Tibial nerve (tissue), 4 donors: ENCODE measurements around the gene RASGRF1. TPM values are rescaled to one million over a fixed set of nuclear protein-coding genes. Genes with fewer than 3 reads are reported as not detected.

Source experiments
- DNase-seq, 2 donors: peaks; one replicate each; pipeline ENCODE4 v3.0.0-alpha.2; 2019; ENCODE audit warnings: low spot score in 2 of 2
- H3K27ac ChIP-seq, 4 donors: fragments of 200-600 bp; sonication (generic) in 3 of 4; one replicate each; pipeline ENCODE4 v1.5.1; 2017 to 2019; ENCODE audit warnings: mild to moderate bottlenecking in 1 of 4
- H3K27me3 ChIP-seq, 2 donors: fragments of 200-600 bp; sonication (generic) in 1 of 2; one replicate each; pipeline versions ENCODE4 v1.5.1 to v1.6.0; 2017 to 2019
- H3K36me3 ChIP-seq, 3 donors: fragments of 200-600 bp; sonication (generic); one replicate each; pipeline ENCODE4 v1.5.1; 2018 to 2019
- H3K4me1 ChIP-seq, 4 donors: fragments of 200-600 bp; sonication (generic) in 3 of 4; one replicate each; pipeline ENCODE4 v1.5.1; 2017 to 2019
- H3K4me3 ChIP-seq, 4 donors: fragments of 200-600 bp; sonication (generic) in 3 of 4; one replicate each; pipeline ENCODE4 v1.5.1; 2017 to 2019; ENCODE audit warnings: mild to moderate bottlenecking in 1 of 4, moderate library complexity in 1 of 4
- H3K9me3 ChIP-seq, 4 donors: fragments of 200-600 bp; sonication (generic) in 3 of 4; one replicate each; pipeline ENCODE4 v1.5.1; 2017 to 2019
- CTCF ChIP-seq, 5 experiments: fragments of 200-600 bp in 3 of 5; fragments of 450-650 bp in 2 of 5; sonication (generic) in 3 of 5; IDR thresholded peaks; one replicate each; pipeline ENCODE4 v1.5.1; 2016 to 2019; ENCODE audit warnings: antibody characterized with exemption in 5 of 5, mild to moderate bottlenecking in 3 of 5, moderate library complexity in 2 of 5
- EP300 ChIP-seq, 2 donors: sonication (generic); formaldehyde crosslinking; IDR thresholded peaks; one replicate each; pipeline ENCODE4 v1.6.1; 2017; ENCODE audit warnings: antibody characterized with exemption in 2 of 2, mild to moderate bottlenecking in 1 of 2
- POLR2A ChIP-seq, 2 donors: fragments of 450-650 bp; IDR thresholded peaks; one replicate each; pipeline ENCODE4 v1.6.1; 2017; ENCODE audit warnings: antibody characterized with exemption in 2 of 2, mild to moderate bottlenecking in 2 of 2, moderate library complexity in 2 of 2
- WGBS, 2 donors: methylation state at CpG; one replicate each; pipeline ENCODE4 v1.1.5; 2018; 5-methylcytosine and 5-hydroxymethylcytosine counted together
- total RNA-seq, 4 donors: library from RNA; depleted of rRNA; stranded (reverse); fragments of >200 nt; gene quantifications; one replicate each; pipeline ENCODE4 v1.1.0, GENCODE V29; 2016

Gene RASGRF1
- total RNA-seq, 4 donors from 2014 or later = 0.30 to 0.98 (median 0.65) TPM

DNA sequence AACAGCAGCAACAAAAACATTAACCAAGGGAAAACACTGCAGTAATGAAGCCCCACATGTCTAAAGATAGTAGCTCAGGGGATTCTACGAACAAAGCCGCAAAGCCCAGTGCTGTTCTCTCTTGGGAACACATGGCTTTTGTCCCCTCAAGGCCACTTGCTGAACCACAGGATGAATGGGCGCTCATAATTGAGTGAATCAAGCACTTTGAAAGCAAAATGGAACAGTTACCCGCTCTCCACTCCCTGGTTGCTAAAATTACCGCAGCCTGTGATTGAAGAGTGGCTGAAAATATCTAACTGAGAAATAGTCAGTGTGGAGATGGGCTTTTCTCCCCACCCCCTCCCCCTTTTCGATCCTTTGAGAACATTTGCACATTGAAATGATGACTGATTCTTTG, 39.6 kb downstream of the RASGRF1 start:
- Histone ChIP-seq H3K4me3 (no peak overlapping the region), H3K4me1 (peaks cover 0 to 13% (median 7%) of the 10 kb centered on the region in 4 donors), H3K27me3 (no peaks in the 10 kb centered on the region), H3K9me3 (no peaks in the 10 kb centered on the region), H3K27ac (peak overlapping the region in 1 of 4 donors; percentile 3), H3K36me3 (no peaks in the 10 kb centered on the region)
- DNase-seq = no peak
- TF ChIP-seq EP300 (IDR thresholded peaks at IDR 0.05) (no peak), CTCF (IDR thresholded peaks at IDR 0.05) (no peak), POLR2A (IDR thresholded peaks at IDR 0.05) (no peak)
- 44 to 53% methylated on average over 6 of the region's 6 CpGs for WGBS, 2 donors

DNA sequence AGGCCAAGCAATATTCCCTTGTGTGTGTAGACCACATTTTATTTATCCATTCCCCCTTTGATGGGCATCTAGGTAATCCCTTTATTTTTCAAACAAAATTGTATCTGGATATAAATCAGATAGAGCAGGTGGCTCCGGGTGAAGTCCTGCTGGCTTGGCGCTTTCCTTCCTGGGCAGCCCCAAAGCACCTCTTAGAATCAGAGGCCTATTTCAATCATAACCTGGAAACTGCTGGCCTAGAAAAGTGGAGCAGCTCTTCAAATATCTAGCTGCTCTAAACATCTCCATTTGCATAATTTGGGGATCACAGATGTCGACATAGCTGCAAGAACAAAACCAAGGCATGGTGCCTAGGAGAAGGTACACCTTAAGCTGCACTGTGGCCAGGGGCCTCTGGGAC, 40.2 kb downstream of the RASGRF1 start:
- WGBS, 2 donors = 91 to 96% methylated on average over 3 of the region's 3 CpGs
- H3K27me3 ChIP-seq = no peaks in the 10 kb centered on the region
- peaks cover 0 to 13% (median 7%) of the 10 kb centered on the region in 4 donors for H3K4me1 ChIP-seq
- H3K4me3 ChIP-seq = no peak overlapping the region
- TF ChIP-seq EP300 (IDR thresholded peaks at IDR 0.05) = no peak
- no peak for TF ChIP-seq POLR2A (IDR thresholded peaks at IDR 0.05)
- TF ChIP-seq CTCF (IDR thresholded peaks at IDR 0.05) = no peak
- peak overlapping the region in 1 of 4 donors; percentile 3 for H3K27ac ChIP-seq
- no peaks in the 10 kb centered on the region for H3K36me3 ChIP-seq
- DNase-seq = no peak
- no peaks in the 10 kb centered on the region for H3K9me3 ChIP-seq

- Histone ChIP-seq H3K4me3 (no peak overlapping the region), H3K36me3 (peaks cover 0 to under 1% (median 0%) of the 10 kb centered on the region in 3 donors), H3K9me3 (no peaks in the 10 kb centered on the region), H3K27me3 (no peaks in the 10 kb centered on the region), H3K27ac (no peak overlapping the region), H3K4me1 (peaks cover 0 to 6% (median 5%) of the 10 kb centered on the region in 4 donors)
- no peak for DNase-seq
- TF ChIP-seq EP300 (IDR thresholded peaks at IDR 0.05) (no peak), POLR2A (IDR thresholded peaks at IDR 0.05) (no peak), CTCF (IDR thresholded peaks at IDR 0.05) (no peak)
- WGBS, 2 donors = 97% methylated on average over 6 to 8 of the region's 9 CpGs
Observed at GRCh38 chr15:79049416-79049815, 41.2 kb downstream of the RASGRF1 start.

GRCh38 chr15:79047676-79048439, 42.7 kb downstream of the RASGRF1 start:
- TF ChIP-seq POLR2A (IDR thresholded peaks at IDR 0.05) (no peak), EP300 (IDR thresholded peaks at IDR 0.05) (no peak), CTCF (IDR thresholded peaks at IDR 0.05) (no peak)
- DNase-seq = no peak
- H3K4me1 ChIP-seq = peaks cover 0 to 4% (median 0%) of the 10 kb centered on the region in 4 donors
- 93% methylated on average over 9 of the region's 10 CpGs for WGBS, 2 donors
- no peak overlapping the region for H3K4me3 ChIP-seq
- no peak overlapping the region for H3K27ac ChIP-seq
- H3K27me3 ChIP-seq = no peaks in the 10 kb centered on the region
- peaks cover 0 to 12% (median 2%) of the 10 kb centered on the region in 4 donors for H3K9me3 ChIP-seq
- H3K36me3 ChIP-seq = peaks cover 0 to 16% (median 0%) of the 10 kb centered on the region in 3 donors

GRCh38 chr15:79046691-79047404, 43.7 kb downstream of the RASGRF1 start:
- peaks cover 0 to 21% (median 3%) of the 10 kb centered on the region in 4 donors for H3K9me3 ChIP-seq
- H3K4me1 ChIP-seq = peaks cover 0 to 4% (median 0%) of the 10 kb centered on the region in 4 donors
- DNase-seq = no peak
- peaks cover 0 to 25% (median 0%) of the 10 kb centered on the region in 3 donors for H3K36me3 ChIP-seq
- 83 to 84% methylated on average over 13 to 19 of the region's 19 CpGs for WGBS, 2 donors
- H3K4me3 ChIP-seq = no peak overlapping the region
- TF ChIP-seq CTCF (IDR thresholded peaks at IDR 0.05) = no peak
- no peak for TF ChIP-seq EP300 (IDR thresholded peaks at IDR 0.05)
- no peak for TF ChIP-seq POLR2A (IDR thresholded peaks at IDR 0.05)
- no peak overlapping the region for H3K27ac ChIP-seq
- H3K27me3 ChIP-seq = no peaks in the 10 kb centered on the region
